ENCODE data around the gene CERK.

Gene CERK

DNA sequence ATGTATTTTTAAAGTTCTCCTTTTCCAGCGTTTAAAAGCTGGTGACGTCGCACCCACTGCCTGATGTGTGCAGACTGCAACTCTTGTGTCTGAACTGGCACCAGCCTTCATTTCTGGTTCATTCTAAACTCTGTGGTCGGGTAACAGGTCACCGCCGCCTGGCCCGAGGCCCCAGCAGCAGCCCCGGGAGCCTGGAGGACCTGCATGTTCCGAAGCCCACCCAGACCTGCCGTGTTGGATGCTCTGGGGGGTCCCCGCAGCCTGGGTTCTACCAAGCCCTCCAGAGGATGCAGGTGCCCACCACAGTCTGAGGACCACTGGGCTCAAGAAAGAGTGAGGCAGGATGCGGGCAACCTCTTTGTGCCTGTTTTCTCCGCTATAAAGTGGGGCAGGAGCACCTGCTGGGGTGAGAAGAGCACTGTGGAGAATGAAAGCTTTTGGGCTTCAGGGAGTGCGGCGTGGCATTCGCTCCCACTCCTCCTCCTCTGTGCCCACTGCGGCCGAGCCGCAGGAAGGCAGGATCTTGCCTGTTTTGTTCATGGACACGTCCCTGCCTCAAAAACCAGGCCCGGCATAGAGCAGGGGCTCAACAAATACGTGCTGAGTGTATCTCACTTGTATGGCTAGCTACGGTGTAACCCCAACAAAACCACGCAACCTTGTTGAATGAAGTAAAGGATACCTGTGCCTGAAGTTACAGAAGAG, 40.1 kb downstream of the CERK start:
- DNase-seq (ENCODE audit: low read depth), result no peak

GRCh38 chr22:46696614-46697013, 41.4 kb downstream of the CERK start:
- TF ChIP-seq, protein P1, sequence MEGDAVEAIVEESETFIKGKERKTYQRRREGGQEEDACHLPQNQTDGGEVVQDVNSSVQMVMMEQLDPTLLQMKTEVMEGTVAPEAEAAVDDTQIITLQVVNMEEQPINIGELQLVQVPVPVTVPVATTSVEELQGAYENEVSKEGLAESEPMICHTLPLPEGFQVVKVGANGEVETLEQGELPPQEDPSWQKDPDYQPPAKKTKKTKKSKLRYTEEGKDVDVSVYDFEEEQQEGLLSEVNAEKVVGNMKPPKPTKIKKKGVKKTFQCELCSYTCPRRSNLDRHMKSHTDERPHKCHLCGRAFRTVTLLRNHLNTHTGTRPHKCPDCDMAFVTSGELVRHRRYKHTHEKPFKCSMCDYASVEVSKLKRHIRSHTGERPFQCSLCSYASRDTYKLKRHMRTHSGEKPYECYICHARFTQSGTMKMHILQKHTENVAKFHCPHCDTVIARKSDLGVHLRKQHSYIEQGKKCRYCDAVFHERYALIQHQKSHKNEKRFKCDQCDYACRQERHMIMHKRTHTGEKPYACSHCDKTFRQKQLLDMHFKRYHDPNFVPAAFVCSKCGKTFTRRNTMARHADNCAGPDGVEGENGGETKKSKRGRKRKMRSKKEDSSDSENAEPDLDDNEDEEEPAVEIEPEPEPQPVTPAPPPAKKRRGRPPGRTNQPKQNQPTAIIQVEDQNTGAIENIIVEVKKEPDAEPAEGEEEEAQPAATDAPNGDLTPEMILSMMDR (conservative IDR thresholded peaks at IDR 0.05; ENCODE audit: low read depth, low read length), result no peak
- no peak for DNase-seq (ENCODE audit: low read depth)
- H3K4me3 ChIP-seq (ENCODE audit: low read length), result no peak overlapping the region

More for the DNA sequence above, 40.1 kb downstream of the CERK start:
- TF ChIP-seq, protein P1 (conservative IDR thresholded peaks at IDR 0.05; ENCODE audit: low read depth, low read length), result no peak
- H3K4me3 ChIP-seq (ENCODE audit: low read length), result no peak overlapping the region

DNA sequence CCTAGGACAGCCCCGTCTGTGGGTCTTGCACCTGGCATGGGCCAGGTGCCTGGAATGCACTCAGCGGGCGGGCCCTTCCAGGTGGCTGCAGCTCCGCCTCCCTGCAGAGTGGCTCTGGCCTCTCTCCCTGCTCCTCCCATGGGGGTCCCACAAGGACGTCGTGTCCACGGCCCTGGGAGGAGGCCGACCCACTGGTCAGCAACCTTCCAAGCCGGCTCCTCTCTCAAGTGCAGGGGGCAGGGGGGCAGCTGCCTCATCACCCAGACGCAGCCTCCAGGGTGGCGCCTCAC, 41.9 kb downstream of the CERK start:
- TF ChIP-seq, protein P1 (conservative IDR thresholded peaks at IDR 0.05; ENCODE audit: low read depth, low read length), result no peak
- no peak for DNase-seq (ENCODE audit: low read depth)
- no peak overlapping the region for H3K4me3 ChIP-seq (ENCODE audit: low read length)

DNA sequence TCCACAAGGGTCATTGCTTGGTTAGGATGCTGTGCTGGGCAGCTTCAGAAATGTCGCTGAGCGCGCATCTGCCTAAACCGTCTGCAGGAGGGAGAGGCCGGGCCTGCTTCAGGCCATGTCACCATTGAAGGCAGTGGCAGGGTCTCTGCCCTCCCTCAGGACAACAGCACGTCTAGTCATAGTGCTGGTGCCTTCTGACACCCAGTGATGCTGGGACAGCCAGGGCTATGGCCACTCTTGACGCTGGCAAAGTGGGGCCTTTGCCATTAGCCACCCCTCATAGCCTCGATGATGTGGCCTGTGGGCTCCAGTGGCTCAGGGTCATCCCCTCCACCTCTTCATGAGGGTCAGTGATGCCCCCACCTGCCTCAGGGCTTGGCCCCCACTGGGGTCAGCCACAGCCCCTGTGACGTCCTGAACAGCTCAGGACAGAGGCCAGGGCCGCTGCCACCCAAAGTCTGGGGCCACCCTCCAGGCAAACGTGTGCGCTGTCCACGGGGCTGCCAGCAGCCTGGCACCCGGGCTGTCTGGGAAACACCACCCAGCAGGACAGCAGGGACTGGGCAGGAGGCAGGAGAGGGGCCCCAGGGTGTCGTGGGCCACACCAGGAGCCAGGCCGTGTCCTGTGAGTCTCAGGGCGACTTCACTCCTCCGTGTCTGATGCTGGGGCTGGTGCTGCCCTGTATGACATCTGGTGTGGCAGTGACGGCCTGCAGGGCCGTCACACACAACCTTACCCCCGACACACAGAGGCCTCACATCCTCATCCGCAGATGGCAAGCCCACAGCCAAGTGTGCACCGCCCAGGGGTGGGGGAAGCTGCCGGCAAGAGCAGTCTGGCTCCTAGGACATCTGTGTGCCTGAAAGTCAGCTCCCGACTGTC, 42.5 kb downstream of the CERK start:
- no peak for DNase-seq (ENCODE audit: low read depth)
- TF ChIP-seq, protein P1 (conservative IDR thresholded peaks at IDR 0.05; ENCODE audit: low read depth, low read length), result no peak

DNA sequence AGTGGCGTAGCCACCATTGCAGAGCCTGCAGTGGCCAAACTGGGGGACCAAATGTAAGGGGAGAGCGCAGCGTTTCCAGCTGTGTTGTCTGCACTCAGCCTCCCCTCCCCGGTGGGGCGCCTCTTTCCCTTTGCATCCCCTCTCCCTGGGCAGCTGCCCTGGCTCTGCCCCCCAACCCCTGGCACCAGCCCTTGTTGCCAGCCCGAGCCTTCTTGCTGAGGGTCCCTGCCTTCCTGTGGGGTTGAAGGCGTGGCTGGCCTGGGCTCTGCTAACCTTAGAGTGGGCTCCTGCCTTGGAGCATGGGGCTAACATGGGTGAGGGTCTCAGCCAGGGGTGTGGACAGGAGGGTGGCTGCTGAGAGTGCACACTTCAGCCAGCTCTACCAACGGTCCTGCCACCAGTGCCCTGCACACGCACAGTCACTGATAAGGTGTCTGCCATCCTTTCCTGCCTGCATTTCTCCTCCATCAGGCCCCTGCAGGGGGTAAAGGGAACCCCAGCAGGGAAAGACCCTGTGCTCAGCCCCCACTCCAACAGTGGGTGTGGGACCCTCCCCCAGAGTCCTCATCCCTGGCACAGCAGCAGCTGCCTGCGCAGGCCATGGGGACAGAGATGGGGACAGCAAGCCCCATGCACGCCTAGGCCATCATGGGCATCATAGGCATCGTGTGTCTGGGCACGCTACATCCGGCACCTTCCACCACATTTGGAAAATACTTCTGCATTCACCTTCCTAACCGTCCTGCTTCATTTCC, 43.5 kb downstream of the CERK start:
- DNase-seq (ENCODE audit: low read depth), result no peak
- H3K4me3 ChIP-seq (ENCODE audit: low read length), result no peak overlapping the region
- TF ChIP-seq, protein P1 (conservative IDR thresholded peaks at IDR 0.05; ENCODE audit: low read depth, low read length), result no peak

More for the DNA sequence above, 42.5 kb downstream of the CERK start:
- H3K4me3 ChIP-seq (ENCODE audit: low read length), result no peak overlapping the region

DNA sequence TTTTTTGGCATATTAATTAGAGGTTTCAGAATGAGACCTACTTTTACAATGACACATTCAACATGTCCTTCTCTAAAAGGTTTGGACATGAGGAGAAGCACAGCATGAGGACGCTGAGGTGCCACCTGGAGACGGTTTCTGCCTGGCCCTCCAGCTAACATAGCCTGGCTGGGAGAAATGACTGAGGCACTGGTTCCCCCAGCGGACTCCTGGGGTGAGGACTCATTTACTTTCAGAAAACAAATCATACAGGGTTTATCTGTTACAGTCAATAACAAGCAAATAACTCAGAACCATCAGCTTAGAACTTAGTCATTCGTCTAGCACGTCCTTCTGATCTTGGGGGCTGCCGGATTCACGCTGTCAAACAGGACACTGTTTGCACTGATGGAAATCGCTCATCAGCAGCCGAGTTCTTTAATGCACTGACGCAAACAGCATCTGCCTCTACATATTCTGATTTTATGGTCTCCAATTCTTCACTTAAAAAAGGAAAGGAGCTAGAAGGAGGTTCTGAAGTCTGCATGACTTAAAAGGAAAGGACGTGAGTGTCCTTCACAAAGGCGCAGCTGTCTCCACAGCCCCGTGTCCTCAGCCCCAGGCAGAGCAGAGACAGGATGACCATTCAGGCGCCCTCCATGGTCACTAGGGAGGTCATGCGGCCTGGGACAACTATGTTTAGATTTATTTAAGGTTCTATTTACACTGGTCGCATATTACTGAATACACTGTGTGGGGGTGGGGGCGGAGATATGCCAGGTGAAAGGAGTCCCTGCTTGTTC, 44.2 kb downstream of the CERK start:
- DNase-seq (ENCODE audit: low read depth), result no peak
- H3K4me3 ChIP-seq (ENCODE audit: low read length), result no peak overlapping the region
- TF ChIP-seq, protein P1 (conservative IDR thresholded peaks at IDR 0.05; ENCODE audit: low read depth, low read length), result no peak

Measured in retinal pigment epithelial cell (primary cell).